Neural progenitor cell (in vitro differentiated cells): ENCODE data around the gene ACYP1. TPM values are rescaled to one million over a fixed set of nuclear protein-coding genes. Genes with fewer than 3 reads are reported as not detected.
A peak's percentile ranks its signal among the peaks of the same experiment; 100 is the strongest.

Source experiments
- DNase-seq: peaks from one replicate; pipeline ENCODE4 v3.0.0-alpha.2; 2016; ENCODE audit warnings: low spot score
- H2AFZ ChIP-seq: fragments of 200-600 bp; sonication (generic); replicated peaks from 2 replicates; pipeline ENCODE4 v1.6.1; 2016; ENCODE audit warnings: antibody characterized with exemption
- H3F3A ChIP-seq: fragments of 200-600 bp; sonication (generic); 2 replicates; pipeline ENCODE4 v1.6.1; 2016; ENCODE audit warnings: antibody characterized with exemption, low read depth
- H3K27ac ChIP-seq: fragments of 200-600 bp; sonication (generic); 2 replicates; pipeline ENCODE4 v1.5.1; 2016; ENCODE audit warnings: mild to moderate bottlenecking
- H3K27me3 ChIP-seq: fragments of 200-600 bp; sonication (generic); 2 replicates; pipeline ENCODE4 v1.6.1; 2016; ENCODE audit warnings: mild to moderate bottlenecking, moderate library complexity
- H3K36me3 ChIP-seq: fragments of 200-600 bp; sonication (generic); 2 replicates; pipeline ENCODE4 v1.5.1; 2016
- H3K4me1 ChIP-seq: fragments of 200-600 bp; sonication (generic); 2 replicates; pipeline ENCODE4 v1.6.1; 2016; ENCODE audit warnings: mixed run types
- H3K4me2 ChIP-seq: fragments of 200-600 bp; sonication (generic); 2 replicates; pipeline ENCODE4 v1.6.1; 2016
- H3K4me3 ChIP-seq: fragments of 200-600 bp; sonication (generic); 2 replicates; pipeline ENCODE4 v1.5.1; 2016
- H3K79me2 ChIP-seq: fragments of 200-600 bp; sonication (generic); 2 replicates; pipeline ENCODE4 v1.6.1; 2016; ENCODE audit warnings: low read depth
- H3K9ac ChIP-seq: fragments of 200-600 bp; sonication (generic); 2 replicates; pipeline ENCODE4 v1.6.1; 2016
- H3K9me3 ChIP-seq: fragments of 200-600 bp; sonication (generic); 2 replicates; pipeline ENCODE4 v1.5.1; 2016; ENCODE audit warnings: low read depth
- H4K20me1 ChIP-seq: fragments of 200-600 bp; sonication (generic); 2 replicates; pipeline ENCODE4 v1.6.1; 2016; ENCODE audit warnings: low read depth
- H3K27ac Mint-ChIP-seq: 3 replicates; pipeline ENCODE4 v1.8.0; 2021; ENCODE audit warnings: mixed read lengths
- H3K27me3 Mint-ChIP-seq: 2 replicates; pipeline ENCODE4 v1.8.0; 2022; ENCODE audit warnings: low read depth, mild to moderate bottlenecking, inconsistent platforms, moderate library complexity, mixed read lengths; ENCODE audit not compliant: insufficient read depth
- H3K36me3 Mint-ChIP-seq: 3 replicates; pipeline ENCODE4 v1.8.0; 2021; ENCODE audit warnings: mixed read lengths
- H3K4me1 Mint-ChIP-seq: 3 replicates; pipeline ENCODE4 v1.8.0; 2021; ENCODE audit warnings: mixed read lengths
- H3K4me3 Mint-ChIP-seq: 3 replicates; pipeline ENCODE4 v1.8.0; 2021; ENCODE audit warnings: mild to moderate bottlenecking, moderate library complexity, mixed read lengths
- H3K9me3 Mint-ChIP-seq: 3 replicates; pipeline ENCODE4 v1.8.0; 2020; ENCODE audit warnings: mixed read lengths
- EZH2 ChIP-seq: fragments of 200-600 bp; sonication (generic); IDR thresholded peaks from 2 replicates; pipeline ENCODE4 v1.6.1; 2017; ENCODE audit warnings: antibody characterized with exemption, mild to moderate bottlenecking, moderate library complexity
- EZH2phosphoT487 ChIP-seq: fragments of 200-600 bp; sonication (generic); IDR thresholded peaks from 2 replicates; pipeline ENCODE4 v1.6.1; 2017; ENCODE audit warnings: antibody characterized with exemption
- total RNA-seq: library from RNA; depleted of rRNA; stranded (reverse); fragments of >200 nt; gene quantifications from 2 replicates; pipeline ENCODE4 v1.2.3, GENCODE V29; 2015; ENCODE audit warnings: low replicate concordance
- TF ChIP-seq, protein P1 (sequence below): fragments of 200-600 bp; sonication (generic); IDR thresholded peaks from 2 replicates; pipeline ENCODE4 v1.5.1; 2017; ENCODE audit warnings: antibody characterized with exemption, mild to moderate bottlenecking

The ACYP1 gene
- total RNA-seq, 1 donor from 2014 or later: 43.1 TPM

DNA sequence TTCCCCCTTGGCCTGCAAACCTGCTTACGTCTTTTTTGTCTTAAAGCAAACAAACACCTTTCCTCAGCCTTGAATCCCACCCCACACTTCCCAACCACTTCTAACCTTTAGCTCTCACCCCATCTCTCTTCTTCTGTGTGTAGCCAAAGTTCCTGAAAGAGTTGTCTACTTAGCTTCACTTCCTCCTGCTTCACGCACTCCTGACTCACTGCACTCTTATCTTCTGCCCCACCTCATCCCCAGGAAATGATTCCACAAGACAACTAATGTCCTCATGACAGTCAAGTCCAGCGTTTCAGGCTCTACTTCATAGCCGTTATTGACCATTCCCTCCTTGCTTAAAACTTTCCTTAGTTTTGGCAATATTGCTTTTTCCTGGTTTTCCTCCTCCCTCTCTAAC, 38.7 kb downstream of the ACYP1 start:
- TF ChIP-seq, protein P1, sequence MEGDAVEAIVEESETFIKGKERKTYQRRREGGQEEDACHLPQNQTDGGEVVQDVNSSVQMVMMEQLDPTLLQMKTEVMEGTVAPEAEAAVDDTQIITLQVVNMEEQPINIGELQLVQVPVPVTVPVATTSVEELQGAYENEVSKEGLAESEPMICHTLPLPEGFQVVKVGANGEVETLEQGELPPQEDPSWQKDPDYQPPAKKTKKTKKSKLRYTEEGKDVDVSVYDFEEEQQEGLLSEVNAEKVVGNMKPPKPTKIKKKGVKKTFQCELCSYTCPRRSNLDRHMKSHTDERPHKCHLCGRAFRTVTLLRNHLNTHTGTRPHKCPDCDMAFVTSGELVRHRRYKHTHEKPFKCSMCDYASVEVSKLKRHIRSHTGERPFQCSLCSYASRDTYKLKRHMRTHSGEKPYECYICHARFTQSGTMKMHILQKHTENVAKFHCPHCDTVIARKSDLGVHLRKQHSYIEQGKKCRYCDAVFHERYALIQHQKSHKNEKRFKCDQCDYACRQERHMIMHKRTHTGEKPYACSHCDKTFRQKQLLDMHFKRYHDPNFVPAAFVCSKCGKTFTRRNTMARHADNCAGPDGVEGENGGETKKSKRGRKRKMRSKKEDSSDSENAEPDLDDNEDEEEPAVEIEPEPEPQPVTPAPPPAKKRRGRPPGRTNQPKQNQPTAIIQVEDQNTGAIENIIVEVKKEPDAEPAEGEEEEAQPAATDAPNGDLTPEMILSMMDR: no peak
- no peak for TF ChIP-seq EZH2
- no peak for TF ChIP-seq EZH2phosphoT487
- Histone ChIP-seq H3K4me1 (no peaks in the 10 kb centered on the region), H3K27ac (no peak overlapping the region), H3K27me3 (no peaks in the 10 kb centered on the region), H3F3A (no peaks in the 10 kb centered on the region), H2AFZ (no peak overlapping the region), H3K9me3 (no peaks in the 10 kb centered on the region), H3K79me2 (no peaks in the 10 kb centered on the region), H3K9ac (no peak overlapping the region), H3K4me3 (no peak overlapping the region), H3K36me3 (no peaks in the 10 kb centered on the region), H3K4me2 (no peak overlapping the region), H4K20me1 (no peaks in the 10 kb centered on the region)
- H3K36me3 Mint-ChIP-seq: peaks cover 8% of the 10 kb centered on the region
- H3K27ac Mint-ChIP-seq: no peak overlapping the region
- H3K4me3 Mint-ChIP-seq: no peak overlapping the region
- H3K4me1 Mint-ChIP-seq: no peaks in the 10 kb centered on the region
- no peak for DNase-seq
- no peaks in the 10 kb centered on the region for H3K9me3 Mint-ChIP-seq
- no peaks in the 10 kb centered on the region for H3K27me3 Mint-ChIP-seq

DNA sequence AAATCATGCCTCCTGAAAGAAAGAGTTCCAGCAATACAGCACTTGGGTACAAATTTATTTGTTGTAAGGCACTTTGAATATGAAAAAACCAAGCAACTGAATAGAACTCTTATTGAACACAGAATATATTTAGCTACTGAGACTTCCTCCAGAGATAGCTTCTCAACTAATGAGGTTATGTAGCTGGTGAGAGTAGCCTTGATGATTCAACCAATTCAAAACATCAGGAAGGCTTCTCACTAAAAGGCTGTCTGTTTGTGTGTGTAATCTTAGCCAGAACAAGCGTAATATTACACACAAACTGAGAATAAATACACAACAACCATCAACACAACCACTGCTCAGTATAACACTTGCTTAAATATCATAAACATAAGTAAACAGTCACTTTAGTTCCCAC, 40.7 kb downstream of the ACYP1 start:
- Mint-ChIP-seq H3K27ac (no peak overlapping the region), H3K4me1 (no peaks in the 10 kb centered on the region), H3K36me3 (peaks cover 10% of the 10 kb centered on the region), H3K9me3 (no peaks in the 10 kb centered on the region), H3K27me3 (no peaks in the 10 kb centered on the region), H3K4me3 (no peak overlapping the region)
- no peaks in the 10 kb centered on the region for H3K36me3 ChIP-seq
- H3K4me1 ChIP-seq: no peaks in the 10 kb centered on the region
- no peak overlapping the region for H3K27ac ChIP-seq
- DNase-seq: no peak
- H3K9me3 ChIP-seq: no peaks in the 10 kb centered on the region
- no peak overlapping the region for H2AFZ ChIP-seq
- TF ChIP-seq, protein P1: no peak
- TF ChIP-seq EZH2: no peak
- no peak for TF ChIP-seq EZH2phosphoT487
- no peaks in the 10 kb centered on the region for H3F3A ChIP-seq
- H4K20me1 ChIP-seq: no peaks in the 10 kb centered on the region
- no peak overlapping the region for H3K9ac ChIP-seq
- H3K79me2 ChIP-seq: no peaks in the 10 kb centered on the region
- no peaks in the 10 kb centered on the region for H3K27me3 ChIP-seq
- no peak overlapping the region for H3K4me3 ChIP-seq
- no peak overlapping the region for H3K4me2 ChIP-seq

DNA sequence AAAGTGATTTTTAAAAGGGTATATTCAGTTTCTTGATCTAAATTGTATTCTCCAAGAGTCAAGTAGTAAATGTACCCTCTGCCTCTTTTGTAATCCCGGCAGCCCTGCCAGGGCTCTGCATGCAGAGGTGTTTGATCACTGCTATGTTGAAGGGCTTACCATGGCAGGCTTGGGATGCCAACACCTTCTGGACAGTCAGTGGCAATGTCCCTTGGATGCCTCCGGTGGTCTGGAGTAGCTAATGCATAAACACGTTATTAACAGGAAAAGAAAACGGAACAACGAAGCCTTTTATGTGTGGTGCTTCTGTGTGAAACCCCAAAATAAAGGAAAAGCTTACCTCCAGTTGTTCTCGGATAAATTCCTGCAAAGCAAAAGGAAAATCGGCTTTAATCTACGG, 41.2 kb downstream of the ACYP1 start:
- Mint-ChIP-seq H3K27me3 (no peaks in the 10 kb centered on the region), H3K4me3 (no peak overlapping the region), H3K9me3 (no peaks in the 10 kb centered on the region), H3K4me1 (no peaks in the 10 kb centered on the region), H3K36me3 (peaks cover 10% of the 10 kb centered on the region), H3K27ac (no peak overlapping the region)
- Histone ChIP-seq H3K27ac (no peak overlapping the region), H3K36me3 (no peaks in the 10 kb centered on the region), H2AFZ (no peak overlapping the region), H3K9me3 (no peaks in the 10 kb centered on the region), H4K20me1 (no peaks in the 10 kb centered on the region), H3F3A (no peaks in the 10 kb centered on the region), H3K4me2 (no peak overlapping the region), H3K79me2 (no peaks in the 10 kb centered on the region), H3K9ac (no peak overlapping the region), H3K4me3 (no peak overlapping the region), H3K4me1 (no peaks in the 10 kb centered on the region), H3K27me3 (no peaks in the 10 kb centered on the region)
- DNase-seq: peak; percentile 60
- no peak for TF ChIP-seq EZH2phosphoT487
- TF ChIP-seq, protein P1: peak; percentile 54

DNA sequence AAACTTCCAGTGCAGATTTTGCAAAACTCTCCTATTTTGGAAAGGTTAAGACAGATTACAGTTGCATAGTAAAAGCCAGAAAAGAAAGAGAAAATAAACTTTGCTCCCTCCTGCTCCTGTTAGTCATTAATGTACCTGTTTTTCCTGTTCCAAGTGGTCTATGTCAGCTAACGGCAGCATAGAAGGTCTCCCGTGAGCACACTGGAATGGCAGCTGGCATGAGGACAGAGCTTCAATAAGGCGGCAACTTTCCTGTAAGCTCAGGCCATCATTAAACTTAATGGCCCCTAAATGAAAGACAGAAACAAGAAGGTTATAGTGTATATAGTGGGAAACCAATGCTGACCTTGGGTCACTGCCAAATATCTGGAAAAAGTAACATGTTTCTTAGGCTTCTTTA, 45.1 kb downstream of the ACYP1 start:
- Histone ChIP-seq H3K9ac (no peak overlapping the region), H3K79me2 (no peaks in the 10 kb centered on the region), H3K9me3 (no peaks in the 10 kb centered on the region), H3F3A (no peaks in the 10 kb centered on the region), H3K4me1 (no peaks in the 10 kb centered on the region), H3K4me2 (no peak overlapping the region), H3K27me3 (no peaks in the 10 kb centered on the region), H4K20me1 (no peaks in the 10 kb centered on the region), H3K27ac (no peak overlapping the region), H3K4me3 (no peak overlapping the region), H3K36me3 (no peaks in the 10 kb centered on the region), H2AFZ (no peak overlapping the region)
- Mint-ChIP-seq H3K9me3 (no peaks in the 10 kb centered on the region), H3K4me3 (no peak overlapping the region), H3K27ac (no peak overlapping the region), H3K36me3 (peaks cover 14% of the 10 kb centered on the region), H3K4me1 (no peaks in the 10 kb centered on the region), H3K27me3 (no peaks in the 10 kb centered on the region)
- TF ChIP-seq EZH2phosphoT487 (no peak), EZH2 (no peak)
- TF ChIP-seq, protein P1: no peak
- no peak for DNase-seq
